NCI-H345 (cell line): Measurements from ENCODE around the gene PGRMC2.
"Not testable (repeated sequence)": the region's sequence is repeated elsewhere in the genome, so short reads cannot be mapped to it uniquely, and the experiment has no call there.

Source experiments
- DNase-seq: peaks from one replicate; lab custom pipeline; 2025; lab: John Stamatoyannopoulos, UW

The PGRMC2 gene

DNA sequence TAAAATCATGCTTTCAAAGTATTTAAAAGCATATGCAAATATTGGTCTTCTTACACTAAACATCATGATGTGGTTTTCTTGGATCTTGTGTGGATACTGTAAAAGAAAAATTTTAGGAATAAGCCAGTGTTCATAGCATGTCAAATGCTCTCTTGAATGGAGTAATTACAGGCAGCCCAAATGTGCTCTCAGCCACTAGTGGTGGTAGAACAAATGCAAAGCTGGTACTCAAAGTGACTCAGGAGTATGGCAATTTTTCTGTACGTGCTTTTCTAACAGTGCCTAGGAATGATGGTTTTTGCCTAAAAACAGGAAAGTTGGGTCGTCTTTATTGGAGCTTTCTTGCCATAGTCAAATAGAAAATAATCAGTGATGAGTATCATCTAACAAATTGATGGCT, 19.9 kb downstream of the PGRMC2 start:
- no peak for DNase-seq

DNA sequence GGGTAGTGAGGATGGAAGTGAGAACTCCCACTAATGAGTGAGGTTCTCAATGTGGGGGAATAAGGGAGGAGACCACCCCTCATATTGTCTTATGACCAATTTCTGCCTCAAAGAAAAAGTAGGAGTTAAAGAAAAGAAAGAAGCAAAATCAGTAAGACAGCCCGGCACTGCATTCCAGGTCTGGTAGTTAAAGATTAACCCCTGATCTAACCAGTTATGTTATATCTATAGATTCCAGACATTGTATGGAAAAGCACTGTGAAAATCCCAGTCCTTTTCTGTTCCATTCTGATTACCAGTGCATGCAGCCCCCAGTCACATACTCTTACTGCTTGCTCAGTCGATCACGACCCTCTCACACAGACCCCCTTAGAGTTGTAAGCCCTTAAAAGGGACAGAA, 20.4 kb downstream of the PGRMC2 start:
- DNase-seq, result not testable (repeated sequence)

DNA sequence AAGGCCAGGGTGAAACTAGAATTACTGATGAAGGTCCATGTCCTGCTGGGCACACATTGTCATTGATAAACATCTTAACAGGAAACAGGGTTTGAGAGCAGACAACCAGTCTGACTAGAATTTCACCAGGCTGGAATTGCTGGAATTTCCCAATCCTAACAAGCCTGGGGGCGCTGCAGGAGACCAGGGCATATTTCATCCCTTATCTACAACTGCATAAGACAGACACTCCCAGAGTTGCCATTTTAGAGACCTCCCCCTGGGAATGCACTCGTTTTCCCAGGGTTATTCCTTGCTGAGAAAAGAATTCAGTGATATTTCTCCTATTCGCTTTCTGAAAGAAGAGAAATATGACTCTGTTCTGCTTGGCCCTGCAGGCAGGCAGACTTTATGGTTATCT, 22.1 kb downstream of the PGRMC2 start:
- not testable (repeated sequence) for DNase-seq

DNA sequence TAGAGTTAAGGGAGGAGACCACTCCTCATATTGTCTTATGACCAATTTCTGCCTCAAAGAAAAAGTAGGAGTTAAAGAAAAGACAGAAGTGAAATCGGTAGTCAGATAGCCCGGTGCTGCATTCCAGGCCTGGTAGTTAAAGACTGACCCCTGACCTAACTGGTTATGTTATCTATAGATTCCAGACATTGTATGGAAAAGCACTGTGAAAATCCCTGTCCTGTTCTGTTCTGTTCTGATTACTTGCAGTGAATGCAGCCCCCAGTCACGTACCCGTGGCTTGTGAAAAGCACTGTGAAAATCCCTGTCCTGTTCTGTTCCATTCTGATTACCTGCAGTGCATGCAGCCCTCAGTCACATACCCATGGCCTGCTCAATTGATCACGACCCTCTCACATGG, 27.7 kb downstream of the PGRMC2 start:
- not testable (repeated sequence) for DNase-seq

DNA sequence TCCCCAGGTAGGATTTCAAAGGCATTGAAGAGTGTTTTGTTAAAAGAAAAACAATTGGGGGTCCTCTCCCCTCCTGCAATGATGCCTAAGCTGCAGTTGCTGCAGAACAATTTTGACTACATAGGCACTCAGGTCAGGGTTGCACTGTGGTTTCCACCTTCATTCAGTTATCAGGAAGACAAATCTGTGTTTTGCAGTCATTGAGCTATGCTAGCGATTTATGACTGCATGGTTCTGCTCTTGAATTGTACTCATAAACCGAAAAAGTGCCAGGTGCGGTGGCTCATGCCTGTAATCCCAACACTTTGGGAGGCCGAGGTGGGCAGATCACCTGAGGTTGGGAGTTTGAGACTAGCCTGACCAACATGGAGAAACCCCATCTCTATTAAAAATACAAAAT, 29.4 kb downstream of the PGRMC2 start:
- DNase-seq, result not testable (repeated sequence)

DNA sequence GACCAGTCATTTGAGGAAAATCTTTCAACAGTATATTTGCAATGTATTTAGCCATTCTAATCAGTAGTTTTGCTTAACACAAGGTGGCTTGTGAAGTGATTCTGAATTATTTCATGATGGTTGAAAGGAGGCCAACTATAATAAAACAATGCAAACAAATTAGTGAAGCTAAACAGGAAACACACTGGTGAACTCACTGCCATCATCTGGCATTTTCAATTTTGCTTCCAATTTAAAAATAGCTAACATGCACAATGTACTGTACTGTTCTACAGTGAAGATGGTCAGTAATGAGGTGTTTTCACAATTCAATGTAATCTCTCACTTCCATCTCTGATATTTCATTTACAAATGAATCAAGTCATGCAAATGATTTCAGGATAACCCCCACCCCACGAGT, 31.1 kb downstream of the PGRMC2 start:
- no peak for DNase-seq

DNA sequence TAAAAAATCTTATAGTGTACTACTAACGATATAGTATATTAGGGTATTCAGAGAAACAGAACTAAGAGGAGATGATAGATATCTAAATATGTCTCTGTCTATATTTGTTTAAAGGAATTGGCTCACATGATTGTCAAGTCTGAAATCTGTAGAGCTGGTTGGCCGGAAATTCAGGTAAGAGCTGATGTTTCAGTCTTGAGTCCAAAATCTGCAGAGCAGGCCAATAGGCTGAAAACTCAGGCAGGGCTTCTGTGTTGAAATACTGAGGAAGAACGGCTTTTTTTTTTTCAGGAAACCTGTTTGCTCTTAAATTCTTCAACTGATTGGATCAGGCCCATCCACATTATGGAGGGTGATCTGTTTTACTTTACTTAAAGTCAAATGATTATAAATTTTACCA, 31.7 kb downstream of the PGRMC2 start:
- DNase-seq, result no peak

DNA sequence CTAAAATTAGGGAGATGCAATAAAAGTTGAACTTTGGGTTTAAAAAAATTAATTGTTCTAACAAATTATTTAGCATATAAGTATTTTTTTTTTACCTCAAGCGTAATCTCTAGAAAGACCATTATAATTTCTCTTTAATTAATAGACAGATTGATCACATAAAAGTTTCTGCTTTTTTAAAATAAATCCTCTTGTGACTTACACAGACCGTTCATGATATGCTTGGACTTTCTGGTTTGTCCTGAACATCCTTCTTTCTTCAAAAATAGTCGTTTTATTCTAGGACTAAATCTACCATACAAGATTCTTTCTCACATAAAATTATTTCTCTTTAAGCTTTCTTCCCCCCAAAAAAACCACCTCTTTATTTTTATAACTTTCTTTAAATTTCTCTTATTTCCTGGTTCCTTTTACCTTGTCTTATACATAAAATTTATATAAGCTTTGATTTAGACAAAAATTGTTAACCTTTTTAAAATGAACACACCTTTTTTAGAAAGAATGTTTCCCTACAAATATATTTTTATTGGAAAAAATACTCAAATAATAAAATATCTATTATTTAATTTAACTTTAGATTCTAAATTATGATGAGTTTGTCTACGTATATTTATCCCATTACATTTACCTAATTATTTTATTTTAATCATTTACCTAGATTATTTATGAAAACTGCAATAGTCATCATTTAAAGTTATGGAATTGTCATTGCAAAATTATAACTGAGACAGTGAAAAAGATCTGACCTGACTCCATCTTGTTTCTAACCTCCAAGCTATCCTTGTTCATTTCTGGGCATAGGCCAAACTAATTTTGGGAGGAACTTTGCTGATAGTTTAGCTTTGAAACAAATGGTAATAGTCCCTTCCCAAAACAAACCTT, 37.6 kb downstream of the PGRMC2 start:
- no peak for DNase-seq

DNA sequence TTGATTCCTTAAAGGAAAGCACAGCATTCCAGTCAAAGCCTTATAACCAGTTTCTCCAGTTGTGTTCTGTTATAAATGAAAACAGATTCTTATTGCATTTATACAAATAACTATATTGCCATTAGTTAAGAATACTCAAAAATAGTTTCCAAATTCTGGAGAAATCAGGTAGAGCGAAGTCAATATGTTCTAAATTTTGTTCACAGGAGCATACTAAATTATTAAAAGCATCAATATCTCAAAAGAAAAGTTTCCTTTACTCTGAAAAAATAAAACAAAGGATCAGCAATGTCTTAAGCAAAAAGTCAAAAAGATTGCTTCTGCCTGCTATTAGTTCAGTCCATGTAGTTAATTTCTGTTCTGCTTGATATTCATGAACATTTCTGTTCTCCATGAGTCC, 39.7 kb downstream of the PGRMC2 start:
- no peak for DNase-seq

DNA sequence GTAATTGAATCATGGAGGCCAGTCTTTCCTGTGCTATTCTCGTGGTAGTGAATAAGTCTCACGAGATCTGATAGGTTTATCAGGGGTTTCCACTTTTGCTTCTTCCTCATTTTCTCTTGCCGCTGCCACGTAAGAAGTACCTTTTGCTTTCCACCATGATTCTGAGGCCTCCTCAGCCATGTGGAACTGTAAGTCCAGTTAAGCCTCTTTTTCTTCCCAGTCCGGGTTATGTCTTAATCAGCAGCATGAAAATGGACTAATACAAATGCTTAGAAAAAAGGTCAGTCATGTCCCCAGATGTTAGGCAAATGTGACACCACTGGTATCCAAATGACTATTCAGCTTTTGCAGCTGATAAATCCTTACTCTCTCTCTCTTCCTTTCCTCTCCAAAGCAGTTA, 42.2 kb downstream of the PGRMC2 start:
- DNase-seq, result not testable (repeated sequence)

DNA sequence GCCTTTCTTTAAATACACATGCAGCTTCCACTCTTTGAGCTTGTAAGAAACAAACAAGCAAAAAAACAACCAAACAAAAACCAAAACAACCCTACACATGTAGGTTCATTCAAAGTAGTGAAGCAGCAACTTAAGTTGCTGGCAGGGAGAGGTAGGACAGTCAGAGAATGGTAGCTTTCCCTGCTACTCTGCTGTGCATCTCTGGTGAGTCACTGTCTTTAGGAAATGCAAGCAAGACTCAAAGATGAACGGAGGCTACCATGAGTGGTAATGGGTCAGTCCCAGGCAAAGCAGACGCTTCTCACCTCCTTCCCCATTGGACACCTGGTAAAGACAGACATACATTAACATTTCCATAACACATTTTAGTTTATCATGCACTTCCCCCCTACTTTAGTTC, 43.2 kb downstream of the PGRMC2 start:
- no peak for DNase-seq

DNA sequence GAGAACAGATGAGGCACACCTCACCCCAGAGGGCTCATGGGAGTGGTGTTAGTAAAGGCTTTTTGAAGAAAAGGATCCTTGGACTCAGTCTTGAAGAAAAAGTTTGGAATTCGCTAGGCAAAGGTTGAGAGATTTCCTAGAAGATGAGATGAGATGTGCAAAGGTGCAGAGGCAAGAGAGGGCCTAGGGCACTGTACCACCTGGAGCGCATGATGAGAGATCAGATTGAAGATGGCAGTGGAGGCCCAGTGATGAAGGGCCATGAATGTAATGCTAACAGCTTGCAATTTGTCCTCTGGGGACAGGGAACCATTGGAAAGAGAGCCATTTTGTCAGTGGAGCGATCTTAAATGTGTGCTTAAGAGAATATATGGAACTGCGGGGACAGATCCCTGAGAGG, 45.0 kb downstream of the PGRMC2 start:
- no peak for DNase-seq

DNA sequence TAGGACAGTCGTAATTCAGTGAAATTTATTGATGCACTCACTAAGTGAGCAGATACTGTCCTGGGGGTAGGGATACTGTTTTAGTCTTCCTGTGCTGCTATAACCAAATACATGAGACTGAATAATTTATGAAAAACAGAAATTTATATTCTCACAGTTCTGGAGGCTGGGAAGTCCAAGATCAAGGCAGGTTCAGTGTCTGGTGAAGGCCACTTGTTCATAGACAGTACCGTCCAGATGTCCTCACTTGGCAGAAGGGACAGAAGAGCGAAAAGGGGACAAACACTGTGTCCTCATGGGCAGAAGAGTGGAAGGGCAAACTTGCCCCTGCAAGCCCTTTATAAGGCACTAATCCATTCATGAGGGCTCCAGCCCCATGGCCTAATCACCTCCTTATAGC, 45.6 kb downstream of the PGRMC2 start:
- DNase-seq, result no peak

DNA sequence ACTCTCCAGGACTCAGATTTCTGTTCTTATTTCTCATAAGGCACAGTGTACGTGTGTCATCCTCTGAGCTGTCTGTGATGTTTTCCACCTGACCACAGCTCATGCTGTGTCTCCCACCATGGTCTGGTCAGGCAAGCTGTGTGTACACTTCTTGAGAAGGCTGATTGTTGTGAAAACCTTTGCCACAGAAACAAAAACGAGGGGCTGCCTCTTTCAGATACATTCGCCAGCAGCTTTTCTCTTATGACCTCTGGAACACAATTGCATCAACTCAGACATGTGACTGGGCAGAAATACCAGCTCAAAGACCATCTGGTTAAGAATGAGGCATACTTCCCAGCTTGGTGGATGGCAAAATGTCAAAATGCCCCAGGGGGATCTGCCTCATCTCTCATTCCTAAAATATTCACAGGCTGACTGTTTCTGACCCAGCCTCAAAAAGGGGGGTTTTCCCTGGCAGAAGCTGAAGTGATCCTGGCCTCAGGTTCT, 46.1 kb downstream of the PGRMC2 start:
- DNase-seq, result no peak

DNA sequence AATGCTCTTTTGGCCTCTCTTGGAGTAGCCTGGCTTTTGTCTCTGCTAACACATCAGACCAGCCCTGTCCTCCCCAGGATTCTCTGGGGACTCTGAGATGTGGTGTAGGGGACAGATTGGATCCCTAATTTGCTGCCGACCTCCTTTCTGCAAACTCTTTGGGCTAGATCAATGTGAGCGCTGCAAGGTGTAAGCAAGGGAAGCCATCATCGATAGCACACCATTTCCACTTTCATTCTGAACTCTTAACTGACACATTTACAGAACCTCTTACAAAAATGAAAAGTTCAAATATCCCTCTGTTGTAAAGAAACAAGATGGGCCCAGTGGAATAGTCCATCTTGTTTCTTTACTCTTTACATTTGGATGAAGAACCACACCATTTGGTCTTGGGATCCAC, 46.6 kb downstream of the PGRMC2 start:
- DNase-seq, result no peak

DNA sequence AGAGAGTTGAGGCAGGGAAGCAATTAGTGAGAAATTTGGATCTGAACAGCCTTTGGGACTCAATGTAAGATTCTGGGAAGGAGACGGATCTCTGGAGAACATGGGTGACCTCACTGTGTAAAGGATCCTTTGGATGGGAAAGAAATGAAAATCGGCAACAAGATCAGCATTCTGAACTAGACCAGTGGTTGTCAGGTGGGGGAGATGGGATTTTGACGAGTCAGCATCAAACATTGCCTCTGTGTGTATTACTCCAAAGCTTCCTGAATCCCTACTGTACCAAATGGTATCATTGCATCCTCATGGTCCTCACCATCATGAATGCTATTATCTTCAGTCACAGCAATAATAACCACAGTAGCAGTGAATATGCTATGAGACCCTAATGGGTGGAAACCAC, 52.8 kb downstream of the PGRMC2 start:
- DNase-seq, result no peak

DNA sequence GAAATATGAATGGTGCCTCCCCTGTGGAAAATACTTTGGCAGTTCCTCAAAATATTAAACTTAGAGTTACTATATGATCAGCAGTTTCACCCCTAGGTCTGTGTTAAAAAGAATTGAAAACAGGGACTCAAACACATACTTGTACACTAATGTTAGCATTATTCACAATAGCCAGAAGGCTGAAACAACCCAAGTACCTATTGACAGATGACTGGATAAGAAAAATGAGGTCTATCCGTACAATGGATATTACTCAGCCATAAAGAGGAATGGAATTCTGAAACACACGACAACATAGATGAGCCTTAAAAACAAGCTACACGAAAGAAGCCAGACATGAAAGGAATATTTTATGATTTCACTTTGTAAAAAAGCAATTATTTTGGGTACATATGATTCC, 54.9 kb downstream of the PGRMC2 start:
- no peak for DNase-seq

DNA sequence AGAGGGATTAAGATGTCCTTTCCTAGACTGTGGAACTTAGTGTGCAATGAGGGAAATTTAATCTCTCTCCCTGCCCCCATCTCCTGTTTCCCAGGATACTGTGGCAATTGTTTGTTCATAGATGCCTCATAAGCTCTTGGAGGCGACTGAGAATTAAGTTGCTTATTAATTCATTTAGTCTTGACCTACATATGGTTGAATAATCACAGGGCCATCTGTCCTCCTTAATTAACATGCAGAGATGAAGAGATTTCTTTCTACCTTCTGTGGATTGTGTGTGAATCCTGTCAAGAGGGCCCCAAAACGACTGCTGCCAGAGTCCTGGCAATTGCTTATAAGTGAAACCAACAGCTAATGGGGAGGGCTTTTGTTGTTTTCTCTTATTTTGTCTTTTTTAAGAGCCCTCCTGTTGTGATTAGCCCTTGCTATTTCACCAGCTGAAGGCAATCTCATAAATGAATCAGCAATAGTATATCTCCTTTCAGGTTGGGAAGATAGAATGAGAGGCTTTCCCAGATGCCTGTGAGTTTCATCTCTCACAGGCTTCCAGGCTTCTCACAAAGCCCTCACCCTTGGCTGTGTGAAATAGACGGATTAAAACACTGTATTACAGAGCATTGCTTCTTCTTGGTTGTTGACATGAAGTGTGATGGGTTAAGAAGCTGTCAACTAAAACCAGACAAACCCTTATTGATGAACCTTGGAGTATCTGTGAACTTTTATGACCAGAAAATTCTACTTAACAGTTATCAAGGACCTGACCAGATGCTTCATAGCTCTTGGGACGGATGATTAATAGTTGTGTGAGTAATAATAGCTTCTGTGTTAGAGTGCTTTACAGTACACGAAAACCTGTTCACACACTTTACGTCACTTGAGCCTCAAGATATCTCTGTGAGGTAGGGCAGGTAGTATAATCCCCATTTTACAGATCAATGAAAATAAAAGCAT, 58.5 kb downstream of the PGRMC2 start:
- DNase-seq, result no peak

DNA sequence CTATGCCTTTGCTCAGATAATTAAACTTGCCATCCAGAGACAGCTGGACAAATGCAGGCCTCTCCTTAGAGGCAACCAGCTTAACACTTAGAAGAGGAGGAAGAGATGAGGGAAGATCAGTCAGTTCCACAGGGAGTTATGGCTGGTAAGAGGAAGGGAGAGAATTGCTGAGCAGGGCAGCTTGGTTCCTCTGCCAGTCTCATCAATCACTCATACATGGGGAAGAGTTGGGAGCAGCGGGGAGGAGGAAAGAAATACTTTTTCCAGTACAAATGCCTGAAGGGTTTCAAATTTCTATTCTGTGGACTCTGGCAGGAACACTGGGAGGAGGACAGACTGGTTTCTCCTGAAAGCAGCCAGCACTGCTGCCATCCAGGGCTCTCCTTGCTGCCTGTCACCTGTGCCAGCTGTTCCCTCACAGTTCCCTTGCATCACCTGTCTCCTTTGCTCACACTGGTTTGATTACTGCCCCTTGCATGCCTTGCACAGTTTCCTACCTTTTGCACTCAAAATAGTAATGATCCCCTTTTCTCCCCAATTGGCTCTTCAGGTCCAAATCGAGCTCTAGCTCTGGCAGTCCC, 59.5 kb downstream of the PGRMC2 start:
- peak; percentile 52 for DNase-seq

DNA sequence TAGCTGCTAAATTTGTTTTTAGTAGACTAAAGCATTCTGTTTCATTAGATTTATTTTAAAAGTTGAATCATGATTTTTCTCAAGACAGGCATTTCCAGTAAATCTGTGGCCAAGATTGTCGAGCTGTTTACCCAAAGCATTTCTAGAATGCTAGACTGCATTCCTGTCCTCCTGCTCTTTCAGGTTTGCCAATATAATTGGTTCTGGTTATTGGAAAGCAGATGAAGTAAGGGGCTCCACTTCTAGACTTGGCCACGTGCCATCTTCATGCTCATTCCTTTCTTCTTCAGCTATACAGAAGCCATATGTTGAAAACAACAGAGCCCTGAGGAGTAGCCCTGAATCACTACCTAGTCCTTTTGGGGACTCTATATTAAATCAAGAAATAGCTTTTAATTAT, 62.5 kb downstream of the PGRMC2 start:
- DNase-seq, result no peak

DNA sequence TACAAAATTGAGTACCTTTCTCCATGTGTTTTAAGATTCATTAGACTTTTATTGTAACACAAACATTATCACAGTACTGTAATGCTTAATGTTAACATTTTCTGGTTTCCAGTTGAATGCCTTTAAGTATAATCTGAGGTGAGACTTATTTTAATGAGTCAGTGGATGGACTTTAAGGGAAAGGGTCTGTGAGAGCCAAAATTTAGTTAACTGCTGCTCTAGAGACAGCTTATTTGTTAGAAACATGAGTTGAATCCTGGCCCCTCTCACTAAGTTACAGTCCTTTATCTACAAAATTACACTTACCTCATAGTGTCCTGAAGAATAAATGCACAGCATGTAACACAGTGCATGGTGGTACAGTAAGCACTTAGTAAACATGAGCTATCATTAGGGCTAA, 66.0 kb downstream of the PGRMC2 start:
- DNase-seq, result no peak
